Ascending aorta (tissue), 2 donors: ENCODE results near the gene GLOD4. TPM values are rescaled to one million over a fixed set of nuclear protein-coding genes. Genes with fewer than 3 reads are reported as not detected.

Experiments used
- DNase-seq, 2 donors: peaks; one replicate each; pipeline ENCODE4 v3.0.0-alpha.2; 2019; ENCODE audit warnings: low spot score in 2 of 2
- H3K27ac ChIP-seq, 2 donors: fragments of 200-600 bp; sonication (generic); one replicate each; pipeline ENCODE4 v1.5.1; 2016 to 2017; ENCODE audit warnings: mild to moderate bottlenecking in 1 of 2
- H3K27me3 ChIP-seq: fragments of 200-600 bp; sonication (generic); one replicate; pipeline ENCODE4 v1.5.1; 2017
- H3K36me3 ChIP-seq, 2 donors: fragments of 200-600 bp; sonication (generic); one replicate each; pipeline ENCODE4 v1.5.1; 2016
- H3K4me1 ChIP-seq, 2 donors: fragments of 200-600 bp; sonication (generic); one replicate each; pipeline ENCODE4 v1.5.1; 2016 to 2017; ENCODE audit warnings: mild to moderate bottlenecking in 1 of 2
- H3K4me3 ChIP-seq, 2 donors: fragments of 200-600 bp; sonication (generic); one replicate each; pipeline ENCODE4 v1.5.1; 2016 to 2017; ENCODE audit warnings: mild to moderate bottlenecking in 1 of 2
- H3K9me3 ChIP-seq, 2 donors: fragments of 200-600 bp; sonication (generic); one replicate each; pipeline ENCODE4 v1.5.1; 2016
- CTCF ChIP-seq, 3 experiments: fragments of 200-600 bp in 2 of 3; fragments of 450-650 bp in 1 of 3; sonication (generic) in 2 of 3; IDR thresholded peaks; one replicate each; pipeline ENCODE4 v1.5.1; 2016 to 2019; ENCODE audit warnings: antibody characterized with exemption in 3 of 3, mild to moderate bottlenecking in 1 of 3, moderate library complexity in 1 of 3
- intact Hi-C: fragments of 100-400 bp; cut with DNase I; formaldehyde crosslinking; loops from one replicate; pipeline ENCODE4 v1.15.1; 2023
- total RNA-seq: library from RNA; depleted of rRNA; stranded (reverse); fragments of >200 nt; gene quantifications from one replicate; pipeline ENCODE4 v1.1.0, GENCODE V29; 2016

Gene GLOD4
- total RNA-seq, 1 donor from 2014 or later: 148 TPM

- no peaks in the 10 kb centered on the region for H3K27me3 ChIP-seq
- no peaks in the 10 kb centered on the region for H3K9me3 ChIP-seq
- no peak overlapping the region for H3K27ac ChIP-seq
- H3K4me3 ChIP-seq: no peak overlapping the region
- H3K4me1 ChIP-seq: peaks cover 7 to 14% of the 10 kb centered on the region in 2 donors
- no peaks in the 10 kb centered on the region for H3K36me3 ChIP-seq
- no peak for DNase-seq
- intact Hi-C loops: no loop called here
- no peak for TF ChIP-seq CTCF (IDR thresholded peaks at IDR 0.05)
These were observed 53.2 kb downstream of the GLOD4 start for GRCh38 chr17:728911-729310.

- H3K36me3 ChIP-seq: no peaks in the 10 kb centered on the region
- no peak for TF ChIP-seq CTCF (IDR thresholded peaks at IDR 0.05)
- intact Hi-C loops: no loop called here
- no peak overlapping the region for H3K27ac ChIP-seq
- no peak for DNase-seq
- peaks cover 2% of the 10 kb centered on the region in 2 donors for H3K4me1 ChIP-seq
- no peaks in the 10 kb centered on the region for H3K9me3 ChIP-seq
- no peaks in the 10 kb centered on the region for H3K27me3 ChIP-seq
- no peak overlapping the region for H3K4me3 ChIP-seq
These were observed 55.7 kb downstream of the GLOD4 start for GRCh38 chr17:726271-726919.

- intact Hi-C loops: no loop called here
- Histone ChIP-seq H3K4me1 (no peaks in the 10 kb centered on the region), H3K27ac (no peak overlapping the region), H3K27me3 (no peaks in the 10 kb centered on the region), H3K9me3 (no peaks in the 10 kb centered on the region), H3K4me3 (no peak overlapping the region), H3K36me3 (no peaks in the 10 kb centered on the region)
- DNase-seq: no peak
- no peak for TF ChIP-seq CTCF (IDR thresholded peaks at IDR 0.05)
These were observed 56.3 kb downstream of the GLOD4 start for GRCh38 chr17:725746-726145.

GRCh38 chr17:725084-725483, 57.0 kb downstream of the GLOD4 start:
- intact Hi-C loops: no loop called here
- H3K27me3 ChIP-seq: no peaks in the 10 kb centered on the region
- H3K36me3 ChIP-seq: no peaks in the 10 kb centered on the region
- no peaks in the 10 kb centered on the region for H3K4me1 ChIP-seq
- no peak overlapping the region for H3K4me3 ChIP-seq
- no peak overlapping the region for H3K27ac ChIP-seq
- DNase-seq: no peak
- H3K9me3 ChIP-seq: no peaks in the 10 kb centered on the region
- TF ChIP-seq CTCF (IDR thresholded peaks at IDR 0.05): no peak

- no peak for TF ChIP-seq CTCF (IDR thresholded peaks at IDR 0.05)
- Histone ChIP-seq H3K27me3 (no peaks in the 10 kb centered on the region), H3K27ac (no peak overlapping the region), H3K9me3 (no peaks in the 10 kb centered on the region), H3K36me3 (no peaks in the 10 kb centered on the region), H3K4me1 (no peaks in the 10 kb centered on the region), H3K4me3 (no peak overlapping the region)
- intact Hi-C loops: no loop called here
- DNase-seq: no peak
These were observed 60.5 kb downstream of the GLOD4 start for GRCh38 chr17:721540-721937.
